ENCODE results near the gene ACTL8.

- TF ChIP-seq CTCF (IDR thresholded peaks at IDR 0.05) (no peak), TCF7L2 (IDR thresholded peaks at IDR 0.05; ENCODE audit: low read depth, low read length) (no peak), SIN3A (IDR thresholded peaks at IDR 0.05; ENCODE audit: borderline replicate concordance, insufficient read depth, low read depth, low read length) (no peak), POLR2AphosphoS5 (IDR thresholded peaks at IDR 0.05; ENCODE audit: low read depth, low read length) (no peak), REST (IDR thresholded peaks at IDR 0.05; ENCODE audit: insufficient read depth in 1 of 2, low read depth in 2 of 2, low read length in 1 of 2) (no peak)
Observed at GRCh38 chr1:17795836-17796645, 40.9 kb downstream of the ACTL8 start.

Measured in Panc1 (cell line).